BJ (cell line): Measurements from ENCODE around the gene ZSCAN20. TPM values are rescaled to one million over a fixed set of nuclear protein-coding genes. Genes with fewer than 3 reads are reported as not detected.

Experiments used
- CTCF ChIA-PET: fragments of 350-600 bp; formaldehyde crosslinking; extraction: SDS; loops from one replicate; lab custom pipeline; 2021; ENCODE audit warnings: antibody characterized with exemption, inconsistent platforms; lab: Yijun Ruan, JAX
- POLR2A ChIA-PET: fragments of 300-600 bp; sonication (Branson Sonifier 250); formaldehyde crosslinking; extraction: SDS; loops from one replicate; lab custom pipeline; 2021; ENCODE audit warnings: antibody characterized with exemption; lab: Charles Lee
- DNase-seq: peaks from one replicate; pipeline ENCODE4 v3.0.0-alpha.2; 2011; ENCODE audit warnings: low read depth
- H3K27me3 ChIP-seq: 2 replicates; pipeline ENCODE4 v1.6.0; 2011; ENCODE audit warnings: low read length; ENCODE audit not compliant: control insufficient read depth, insufficient read depth
- H3K36me3 ChIP-seq: 2 replicates; pipeline ENCODE4 v1.5.1; 2011; ENCODE audit warnings: low read length; ENCODE audit not compliant: control insufficient read depth, insufficient read depth
- H3K4me3 ChIP-seq: 2 replicates; pipeline ENCODE4 v1.5.1; 2011; ENCODE audit warnings: low read depth, mild to moderate bottlenecking, control low read depth, low read length
- CTCF ChIP-seq: IDR thresholded peaks from 2 replicates; pipeline ENCODE4 v1.5.1; 2011; ENCODE audit warnings: low read depth, mild to moderate bottlenecking, control low read depth, inconsistent platforms, low read length, moderate library complexity; ENCODE audit not compliant: insufficient read depth
- polyA plus RNA-seq: library from polyadenylated mRNA; depleted of rRNA; stranded (reverse); fragments of >200 nt; gene quantifications from 2 replicates; pipeline ENCODE4 v1.2.3, GENCODE V29; 2011

ZSCAN20 gene
- polyA plus RNA-seq, 1 experiment = 3.4 TPM

GRCh38 chr1:33460947-33461629, 11.4 kb upstream of the ZSCAN20 start:
- H3K4me3 ChIP-seq = no peak overlapping the region
- no peaks in the 10 kb centered on the region for H3K27me3 ChIP-seq
- H3K36me3 ChIP-seq = no peaks in the 10 kb centered on the region
- DNase-seq = no peak
- TF ChIP-seq CTCF = no peak
- ChIA-PET POLR2A (no interaction called here), CTCF (interaction anchor here (0.7 to 4.1 kb wide), 6 partner anchors 9 to 328 kb away, joined by 3 to 44 read pairs (median 3); no protein-coding TSS in a partner anchor)

DNA sequence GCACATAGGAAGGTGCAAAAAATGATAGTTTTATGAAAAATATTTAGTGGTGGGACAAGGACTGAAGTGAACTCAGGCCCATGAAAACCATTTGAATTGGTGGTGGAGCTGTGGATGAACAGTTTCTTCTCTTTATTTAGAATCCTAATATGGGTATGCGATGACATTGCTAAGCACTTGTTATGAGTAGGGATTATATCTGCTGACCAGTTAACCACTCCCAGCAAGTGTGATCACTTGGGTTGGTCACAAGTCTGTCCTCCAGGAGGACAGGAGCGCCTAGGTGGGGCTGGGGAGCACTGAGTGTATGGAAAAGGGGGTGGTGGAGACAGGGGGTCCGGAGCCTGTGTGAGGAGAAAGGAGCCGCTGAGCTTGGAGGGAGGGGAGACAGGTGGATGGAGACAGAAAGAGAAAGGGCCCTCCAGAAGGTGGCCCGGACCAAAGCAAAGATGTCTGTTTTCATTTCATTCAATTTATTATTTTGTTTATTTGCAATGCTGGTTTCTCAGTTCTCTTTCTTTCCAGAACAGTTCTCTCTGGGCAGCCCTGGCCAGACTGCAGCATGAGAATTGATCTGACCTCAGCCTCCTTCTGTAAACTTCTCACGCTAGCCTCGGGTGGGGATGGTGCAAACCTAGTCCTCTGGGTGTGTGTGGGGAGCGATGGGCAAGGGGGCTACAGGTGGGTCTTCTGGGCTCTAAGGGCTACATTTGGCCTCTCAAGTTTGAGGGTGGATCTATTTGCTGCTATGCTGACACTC, 9.9 kb upstream of the ZSCAN20 start:
- H3K27me3 ChIP-seq = no peaks in the 10 kb centered on the region
- POLR2A ChIA-PET = no interaction called here
- CTCF ChIA-PET = interaction anchor here (0.8 to 1.2 kb wide), 3 partner anchors 9 to 177 kb away, joined by 3 to 5 read pairs (median 4); no protein-coding TSS in a partner anchor
- no peak overlapping the region for H3K4me3 ChIP-seq
- TF ChIP-seq CTCF = no peak
- H3K36me3 ChIP-seq = no peaks in the 10 kb centered on the region
- no peak for DNase-seq

- Histone ChIP-seq H3K27me3 (no peaks in the 10 kb centered on the region), H3K4me3 (no peak overlapping the region), H3K36me3 (no peaks in the 10 kb centered on the region)
- ChIA-PET POLR2A (no interaction called here), CTCF (no interaction called here)
- no peak for DNase-seq
- no peak for TF ChIP-seq CTCF
These were observed 7.9 kb upstream of the ZSCAN20 start for GRCh38 chr1:33464552-33464951.

GRCh38 chr1:33465316-33465715, 7.1 kb upstream of the ZSCAN20 start:
- no peaks in the 10 kb centered on the region for H3K27me3 ChIP-seq
- no peak overlapping the region for H3K4me3 ChIP-seq
- POLR2A ChIA-PET = no interaction called here
- no peak for DNase-seq
- TF ChIP-seq CTCF = no peak
- H3K36me3 ChIP-seq = no peaks in the 10 kb centered on the region
- CTCF ChIA-PET = no interaction called here

DNA sequence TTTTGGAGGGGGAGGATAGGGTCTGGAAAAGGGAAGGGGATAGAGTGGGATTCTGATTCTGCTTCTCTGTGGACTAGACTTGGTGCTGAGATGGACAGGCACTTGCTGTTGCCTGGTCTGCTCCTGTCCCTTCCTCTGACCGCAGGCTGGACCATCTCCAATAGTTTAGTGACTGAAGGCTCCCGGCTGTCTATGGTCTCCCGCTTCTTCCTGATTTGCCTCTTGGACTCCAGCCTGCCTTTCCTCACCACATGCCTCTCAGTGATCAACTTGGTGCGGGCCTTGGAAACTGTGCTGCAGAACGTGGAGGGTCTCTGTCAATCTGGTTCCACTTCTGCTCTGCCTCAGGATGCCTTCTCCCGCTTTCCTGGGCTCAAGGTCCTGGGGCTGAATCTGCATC, 6.3 kb upstream of the ZSCAN20 start:
- CTCF ChIA-PET = interaction anchor here (1.1 to 6.7 kb wide), 4 partner anchors 10 to 169 kb away, joined by 3 to 104 read pairs (median 44); no protein-coding TSS in a partner anchor
- TF ChIP-seq CTCF = no peak
- no peak for DNase-seq
- no peak overlapping the region for H3K4me3 ChIP-seq
- H3K36me3 ChIP-seq = no peaks in the 10 kb centered on the region
- POLR2A ChIA-PET = no interaction called here
- no peaks in the 10 kb centered on the region for H3K27me3 ChIP-seq
